ENCODE results near the gene ITPK1. TPM values are rescaled to one million over a fixed set of nuclear protein-coding genes. Genes with fewer than 3 reads are reported as not detected.

The ITPK1 gene
- polyA plus RNA-seq, 1 of the 3 experiments (the other 2 are of a cell fraction) = 23.2 TPM

DNA sequence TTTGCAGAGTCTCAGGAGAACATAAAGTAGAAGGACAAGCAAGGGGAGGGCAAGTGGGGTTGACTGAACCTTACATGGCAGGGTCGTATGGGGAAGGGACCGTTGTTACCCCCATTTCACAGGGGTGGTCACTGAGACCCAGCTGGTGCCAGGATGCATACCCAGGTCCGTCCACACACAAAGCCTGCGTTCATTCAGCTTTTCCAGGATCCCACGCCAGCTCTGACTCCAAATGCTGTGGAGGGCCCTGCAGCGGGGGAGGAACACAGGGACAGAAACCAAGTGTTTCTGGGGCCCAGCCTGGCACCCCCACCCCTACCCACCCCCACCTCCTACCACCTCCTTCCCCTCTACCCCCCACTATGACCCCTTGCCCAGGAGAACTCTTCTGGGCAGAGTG lies 209.3 kb downstream of the ITPK1 start:
- Histone ChIP-seq H3K9ac (no peak overlapping the region), H3K4me2 (no peak overlapping the region), H3K9me2 (no peaks in the 10 kb centered on the region), H3K4me1 (ENCODE audit: control insufficient read depth in 1 of 2, insufficient read depth in 2 of 2, low read depth in 1 of 2, low read length in 1 of 2) (peaks cover 0 to 19% of the 10 kb centered on the region in 2 experiments; a peak in 1 of 4 replicates), H3K4me3 (ENCODE audit: low read depth in 2 of 2, low read length in 1 of 2) (no peak overlapping the region), H3K27me3 (ENCODE audit: insufficient read depth) (no peaks in the 10 kb centered on the region), H3K36me3 (replicated peaks in 1 of 2; ENCODE audit: control insufficient read depth in 1 of 2, insufficient read depth in 2 of 2, low read length in 1 of 2) (no peaks in the 10 kb centered on the region), H2AFZ (ENCODE audit: low read depth) (no peak overlapping the region), H3K27ac (ENCODE audit: low read depth in 2 of 2, low read length in 1 of 2) (peak overlapping the region in 1 of 2 experiments; percentile 93; a peak in 2 of 4 replicates), H3F3A (replicated peaks; ENCODE audit: insufficient read depth) (no peaks in the 10 kb centered on the region), H3K79me2 (ENCODE audit: insufficient read depth) (no peaks in the 10 kb centered on the region), H3K9me3 (no peaks in the 10 kb centered on the region), H4K20me1 (ENCODE audit: insufficient read depth) (no peaks in the 10 kb centered on the region)
- ChIA-PET POLR2A (interaction anchor here (0.7 to 2.0 kb wide), 12 partner anchors 10 to 105 kb away, joined by 3 to 23 read pairs (median 5); partner anchors contain the start of gene CHGA), CTCF (interaction anchor here (0.8 to 1.9 kb wide), 7 partner anchors 9 to 207 kb away, joined by 3 to 7 read pairs (median 4); no protein-coding TSS in a partner anchor)
- no peak for TF ChIP-seq RXRA (IDR thresholded peaks at IDR 0.05; ENCODE audit: borderline replicate concordance, low read depth)
- TF ChIP-seq, protein P1, sequence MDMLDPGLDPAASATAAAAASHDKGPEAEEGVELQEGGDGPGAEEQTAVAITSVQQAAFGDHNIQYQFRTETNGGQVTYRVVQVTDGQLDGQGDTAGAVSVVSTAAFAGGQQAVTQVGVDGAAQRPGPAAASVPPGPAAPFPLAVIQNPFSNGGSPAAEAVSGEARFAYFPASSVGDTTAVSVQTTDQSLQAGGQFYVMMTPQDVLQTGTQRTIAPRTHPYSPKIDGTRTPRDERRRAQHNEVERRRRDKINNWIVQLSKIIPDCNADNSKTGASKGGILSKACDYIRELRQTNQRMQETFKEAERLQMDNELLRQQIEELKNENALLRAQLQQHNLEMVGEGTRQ (IDR thresholded peaks at IDR 0.05; ENCODE audit: borderline replicate concordance, low read depth, low read length) = no peak
- TF ChIP-seq NRF1 (IDR thresholded peaks at IDR 0.05; ENCODE audit: low read depth, low read length) = no peak
- TF ChIP-seq, protein P2, sequence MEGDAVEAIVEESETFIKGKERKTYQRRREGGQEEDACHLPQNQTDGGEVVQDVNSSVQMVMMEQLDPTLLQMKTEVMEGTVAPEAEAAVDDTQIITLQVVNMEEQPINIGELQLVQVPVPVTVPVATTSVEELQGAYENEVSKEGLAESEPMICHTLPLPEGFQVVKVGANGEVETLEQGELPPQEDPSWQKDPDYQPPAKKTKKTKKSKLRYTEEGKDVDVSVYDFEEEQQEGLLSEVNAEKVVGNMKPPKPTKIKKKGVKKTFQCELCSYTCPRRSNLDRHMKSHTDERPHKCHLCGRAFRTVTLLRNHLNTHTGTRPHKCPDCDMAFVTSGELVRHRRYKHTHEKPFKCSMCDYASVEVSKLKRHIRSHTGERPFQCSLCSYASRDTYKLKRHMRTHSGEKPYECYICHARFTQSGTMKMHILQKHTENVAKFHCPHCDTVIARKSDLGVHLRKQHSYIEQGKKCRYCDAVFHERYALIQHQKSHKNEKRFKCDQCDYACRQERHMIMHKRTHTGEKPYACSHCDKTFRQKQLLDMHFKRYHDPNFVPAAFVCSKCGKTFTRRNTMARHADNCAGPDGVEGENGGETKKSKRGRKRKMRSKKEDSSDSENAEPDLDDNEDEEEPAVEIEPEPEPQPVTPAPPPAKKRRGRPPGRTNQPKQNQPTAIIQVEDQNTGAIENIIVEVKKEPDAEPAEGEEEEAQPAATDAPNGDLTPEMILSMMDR (IDR thresholded peaks at IDR 0.05) = no peak
- TF ChIP-seq POLR2AphosphoS5 (IDR thresholded peaks at IDR 0.05; ENCODE audit: low read depth, low read length) = no peak
- no peak for TF ChIP-seq RFX5 (IDR thresholded peaks at IDR 0.05; ENCODE audit: low read length)
- TF ChIP-seq, protein P3, sequence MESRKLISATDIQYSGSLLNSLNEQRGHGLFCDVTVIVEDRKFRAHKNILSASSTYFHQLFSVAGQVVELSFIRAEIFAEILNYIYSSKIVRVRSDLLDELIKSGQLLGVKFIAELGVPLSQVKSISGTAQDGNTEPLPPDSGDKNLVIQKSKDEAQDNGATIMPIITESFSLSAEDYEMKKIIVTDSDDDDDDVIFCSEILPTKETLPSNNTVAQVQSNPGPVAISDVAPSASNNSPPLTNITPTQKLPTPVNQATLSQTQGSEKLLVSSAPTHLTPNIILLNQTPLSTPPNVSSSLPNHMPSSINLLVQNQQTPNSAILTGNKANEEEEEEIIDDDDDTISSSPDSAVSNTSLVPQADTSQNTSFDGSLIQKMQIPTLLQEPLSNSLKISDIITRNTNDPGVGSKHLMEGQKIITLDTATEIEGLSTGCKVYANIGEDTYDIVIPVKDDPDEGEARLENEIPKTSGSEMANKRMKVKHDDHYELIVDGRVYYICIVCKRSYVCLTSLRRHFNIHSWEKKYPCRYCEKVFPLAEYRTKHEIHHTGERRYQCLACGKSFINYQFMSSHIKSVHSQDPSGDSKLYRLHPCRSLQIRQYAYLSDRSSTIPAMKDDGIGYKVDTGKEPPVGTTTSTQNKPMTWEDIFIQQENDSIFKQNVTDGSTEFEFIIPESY (IDR thresholded peaks at IDR 0.05; ENCODE audit: borderline replicate concordance, low read depth) = no peak
- WGBS (ENCODE audit: low lambda C conversion rate) = 41% methylated on average over 6 of the region's 6 CpGs
- peak; percentile 36 for DNase-seq

DNA sequence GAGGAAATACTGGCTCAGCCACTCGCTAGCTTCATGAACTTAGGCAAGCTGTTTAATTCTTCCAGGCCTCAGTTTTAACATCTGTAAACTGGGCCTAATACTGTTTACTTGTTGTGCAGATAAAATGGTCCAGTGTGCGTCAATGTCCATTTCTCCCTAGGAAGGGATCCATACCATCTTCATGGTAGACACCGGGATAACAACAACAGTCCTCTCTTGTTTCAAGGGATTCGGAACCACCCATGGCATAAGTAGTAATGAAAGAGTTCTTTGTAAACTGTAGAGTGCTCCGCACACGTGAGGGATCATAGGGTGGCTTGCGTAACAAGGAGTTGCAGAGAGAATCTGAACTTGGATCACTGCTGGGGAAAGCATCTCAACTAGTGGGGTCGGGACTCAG lies 210.1 kb downstream of the ITPK1 start:
- Histone ChIP-seq H3K27ac (ENCODE audit: low read depth in 2 of 2, low read length in 1 of 2) (no peak overlapping the region), H3K27me3 (ENCODE audit: insufficient read depth) (no peaks in the 10 kb centered on the region), H3F3A (replicated peaks; ENCODE audit: insufficient read depth) (no peaks in the 10 kb centered on the region), H3K4me2 (no peak overlapping the region), H3K4me1 (ENCODE audit: control insufficient read depth in 1 of 2, insufficient read depth in 2 of 2, low read depth in 1 of 2, low read length in 1 of 2) (peaks cover 0 to 19% of the 10 kb centered on the region in 2 experiments; a peak in 1 of 4 replicates), H4K20me1 (ENCODE audit: insufficient read depth) (no peaks in the 10 kb centered on the region), H3K4me3 (ENCODE audit: low read depth in 2 of 2, low read length in 1 of 2) (no peak overlapping the region), H3K36me3 (replicated peaks in 1 of 2; ENCODE audit: control insufficient read depth in 1 of 2, insufficient read depth in 2 of 2, low read length in 1 of 2) (no peaks in the 10 kb centered on the region), H3K9ac (no peak overlapping the region), H2AFZ (ENCODE audit: low read depth) (no peak overlapping the region), H3K79me2 (ENCODE audit: insufficient read depth) (no peaks in the 10 kb centered on the region), H3K9me2 (no peaks in the 10 kb centered on the region), H3K9me3 (no peaks in the 10 kb centered on the region)
- 42% methylated on average over 8 of the region's 8 CpGs for WGBS (ENCODE audit: low lambda C conversion rate)
- CTCF ChIA-PET = interaction anchor here (1.2 to 1.9 kb wide), 4 partner anchors 10 to 21 kb away, joined by 3 to 7 read pairs (median 4); no protein-coding TSS in a partner anchor
- TF ChIP-seq FOSL2 (IDR thresholded peaks at IDR 0.05; ENCODE audit: borderline replicate concordance, low read depth) (no peak), MEF2A (IDR thresholded peaks at IDR 0.05; ENCODE audit: borderline replicate concordance, low read depth) (no peak)
- TF ChIP-seq, protein P4, sequence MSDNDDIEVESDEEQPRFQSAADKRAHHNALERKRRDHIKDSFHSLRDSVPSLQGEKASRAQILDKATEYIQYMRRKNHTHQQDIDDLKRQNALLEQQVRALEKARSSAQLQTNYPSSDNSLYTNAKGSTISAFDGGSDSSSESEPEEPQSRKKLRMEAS (IDR thresholded peaks at IDR 0.05; ENCODE audit: low read depth) = no peak
- POLR2A ChIA-PET = interaction anchor here (0.7 to 2.0 kb wide), 3 partner anchors 11 to 27 kb away, joined by 3 to 23 read pairs (median 20); partner anchors contain the start of gene CHGA
- DNase-seq = no peak

Measured in SK-N-SH (cell line).